Hematopoietic multipotent progenitor cell treated with erythropoietin and hydrocortisone succinate and interleukin-3 and kit ligand, for 15 days (in vitro differentiated cells): Measurements from ENCODE around the gene BLMH.

ENCODE experiments used
- DNase-seq: peaks from one replicate; pipeline ENCODE4 v3.0.0-alpha.2; 2015; ENCODE audit warnings: low spot score

The BLMH gene

DNA sequence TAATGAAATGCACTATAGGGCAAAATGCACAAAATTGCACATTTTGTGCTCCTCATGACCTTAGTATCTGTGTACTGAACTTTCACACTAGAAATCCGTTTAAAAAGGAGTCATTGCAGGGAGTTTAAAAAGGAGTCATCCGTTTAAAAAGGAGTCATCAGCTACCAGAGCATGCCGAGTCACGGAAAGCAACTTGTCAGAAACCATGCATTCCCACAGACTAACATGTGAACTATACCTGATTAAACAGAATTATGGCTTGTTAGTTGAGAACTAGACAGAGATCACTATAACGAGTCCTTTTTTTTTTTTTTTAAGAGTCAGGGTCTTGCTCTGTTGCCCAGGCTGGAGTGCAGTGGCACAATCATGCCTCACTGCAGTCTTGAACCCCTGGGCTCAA, 92.1 kb downstream of the BLMH start:
- no peak for DNase-seq
